Fibroblast of the aortic adventitia (primary cell): ENCODE measurements around the gene BANF2. TPM values are rescaled to one million over a fixed set of nuclear protein-coding genes. Genes with fewer than 3 reads are reported as not detected.

Experiments
- DNase-seq: peaks from one replicate; pipeline ENCODE4 v3.0.0-alpha.2; 2010; ENCODE audit warnings: low read depth
- H3K4me3 ChIP-seq: 2 replicates; pipeline ENCODE4 v1.5.1; 2011; ENCODE audit warnings: low read depth, mild to moderate bottlenecking, control low read depth, low read length, moderate library complexity
- total RNA-seq: library from RNA; depleted of rRNA; stranded (reverse); fragments of >200 nt; gene quantifications from 2 replicates; pipeline ENCODE4 v1.2.3, GENCODE V29; 2012; ENCODE audit warnings: low replicate concordance
- TF ChIP-seq, protein P1 (sequence below): IDR thresholded peaks from 2 replicates; pipeline ENCODE4 v1.5.1; 2011; ENCODE audit warnings: mild to moderate bottlenecking, low read length, control low read depth, inconsistent platforms; ENCODE audit not compliant: insufficient read depth

The BANF2 gene
- total RNA-seq, 1 donor = not detected

DNA sequence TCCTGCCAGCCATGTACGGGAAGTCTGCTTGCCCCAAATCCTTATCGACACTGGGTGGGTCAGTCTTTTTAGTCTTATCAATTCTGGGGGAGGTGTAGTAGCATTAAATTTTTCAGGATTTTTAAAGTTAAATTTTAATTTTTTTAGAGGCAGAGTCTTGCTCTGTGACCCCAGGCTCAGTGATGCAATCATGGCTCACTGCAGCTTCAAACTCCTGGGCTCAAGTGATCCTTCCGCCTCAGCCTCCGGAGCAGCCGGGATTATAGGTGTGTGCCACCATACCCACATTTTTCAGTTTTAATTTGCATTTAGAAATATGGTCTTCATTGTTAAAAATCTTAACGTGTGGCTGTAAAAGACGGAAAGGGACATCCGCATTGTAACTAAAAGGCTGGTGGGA, 51.9 kb downstream of the BANF2 start:
- H3K4me3 ChIP-seq = no peak overlapping the region
- TF ChIP-seq, protein P1, sequence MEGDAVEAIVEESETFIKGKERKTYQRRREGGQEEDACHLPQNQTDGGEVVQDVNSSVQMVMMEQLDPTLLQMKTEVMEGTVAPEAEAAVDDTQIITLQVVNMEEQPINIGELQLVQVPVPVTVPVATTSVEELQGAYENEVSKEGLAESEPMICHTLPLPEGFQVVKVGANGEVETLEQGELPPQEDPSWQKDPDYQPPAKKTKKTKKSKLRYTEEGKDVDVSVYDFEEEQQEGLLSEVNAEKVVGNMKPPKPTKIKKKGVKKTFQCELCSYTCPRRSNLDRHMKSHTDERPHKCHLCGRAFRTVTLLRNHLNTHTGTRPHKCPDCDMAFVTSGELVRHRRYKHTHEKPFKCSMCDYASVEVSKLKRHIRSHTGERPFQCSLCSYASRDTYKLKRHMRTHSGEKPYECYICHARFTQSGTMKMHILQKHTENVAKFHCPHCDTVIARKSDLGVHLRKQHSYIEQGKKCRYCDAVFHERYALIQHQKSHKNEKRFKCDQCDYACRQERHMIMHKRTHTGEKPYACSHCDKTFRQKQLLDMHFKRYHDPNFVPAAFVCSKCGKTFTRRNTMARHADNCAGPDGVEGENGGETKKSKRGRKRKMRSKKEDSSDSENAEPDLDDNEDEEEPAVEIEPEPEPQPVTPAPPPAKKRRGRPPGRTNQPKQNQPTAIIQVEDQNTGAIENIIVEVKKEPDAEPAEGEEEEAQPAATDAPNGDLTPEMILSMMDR = no peak

DNA sequence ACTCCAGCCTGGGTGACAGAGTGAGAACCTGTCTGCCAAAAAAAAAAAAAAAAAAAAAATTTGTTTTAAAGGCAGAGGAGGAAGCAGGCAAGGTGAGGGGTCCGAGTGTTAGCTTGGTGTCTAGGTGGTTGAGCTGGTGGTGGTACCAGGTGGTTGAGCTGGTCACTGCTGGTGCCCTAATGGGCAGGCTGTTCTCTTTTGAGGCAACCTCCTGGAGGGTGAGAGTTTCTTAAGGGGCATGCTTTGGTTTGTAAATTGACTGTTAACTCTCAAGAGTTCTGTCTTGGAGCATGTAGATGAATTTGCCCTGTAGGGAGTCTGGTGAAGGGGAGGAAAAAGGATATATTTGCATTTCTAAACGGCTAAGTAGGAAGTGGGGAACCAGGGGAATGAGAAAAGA, 52.7 kb downstream of the BANF2 start:
- TF ChIP-seq, protein P1 = no peak
- no peak for DNase-seq

More for the DNA sequence above, 51.9 kb downstream of the BANF2 start:
- DNase-seq = no peak

DNA sequence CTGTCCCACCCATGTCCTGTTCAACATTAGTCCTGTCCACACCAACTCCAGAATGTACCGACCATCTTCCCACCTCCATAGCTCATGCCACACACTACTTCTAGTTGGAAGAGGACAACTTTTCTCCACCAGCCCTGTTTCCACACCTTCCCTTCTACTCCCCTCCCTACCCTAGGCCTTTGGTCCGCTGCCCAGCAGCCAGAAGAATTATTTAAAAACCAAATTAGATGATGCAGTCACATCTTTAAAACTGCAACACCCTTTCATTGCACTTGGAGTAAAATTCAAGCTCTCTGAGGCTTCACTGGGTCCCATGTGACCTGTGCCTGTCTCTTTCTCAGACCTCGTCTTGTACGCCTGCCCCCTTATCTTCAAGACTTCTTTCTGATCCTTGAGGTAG, 53.8 kb downstream of the BANF2 start:
- H3K4me3 ChIP-seq = no peak overlapping the region
- DNase-seq = no peak
- TF ChIP-seq, protein P1 = no peak

More for the DNA sequence above, 52.7 kb downstream of the BANF2 start:
- no peak overlapping the region for H3K4me3 ChIP-seq

DNA sequence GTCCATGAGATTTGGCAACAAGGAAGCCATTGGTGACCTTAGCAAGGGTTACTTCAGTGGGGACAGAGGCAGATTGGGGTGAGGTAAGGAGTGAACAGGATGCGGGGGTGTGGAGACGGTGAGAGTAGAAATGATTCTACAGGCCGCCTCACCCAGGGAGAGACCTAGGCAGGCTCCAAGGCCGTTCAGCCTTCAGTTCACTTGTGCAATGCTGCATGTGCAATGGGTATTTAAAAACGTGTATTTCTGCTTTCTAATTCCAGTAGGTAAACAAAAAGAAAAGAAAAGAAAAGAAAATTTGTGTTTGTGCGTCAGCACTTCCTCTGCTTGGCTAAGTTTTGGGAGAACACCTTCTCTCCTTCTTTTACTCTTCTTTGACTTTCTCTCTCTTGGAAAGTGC, 56.8 kb downstream of the BANF2 start:
- no peak for DNase-seq
- TF ChIP-seq, protein P1 = no peak
- no peak overlapping the region for H3K4me3 ChIP-seq

DNA sequence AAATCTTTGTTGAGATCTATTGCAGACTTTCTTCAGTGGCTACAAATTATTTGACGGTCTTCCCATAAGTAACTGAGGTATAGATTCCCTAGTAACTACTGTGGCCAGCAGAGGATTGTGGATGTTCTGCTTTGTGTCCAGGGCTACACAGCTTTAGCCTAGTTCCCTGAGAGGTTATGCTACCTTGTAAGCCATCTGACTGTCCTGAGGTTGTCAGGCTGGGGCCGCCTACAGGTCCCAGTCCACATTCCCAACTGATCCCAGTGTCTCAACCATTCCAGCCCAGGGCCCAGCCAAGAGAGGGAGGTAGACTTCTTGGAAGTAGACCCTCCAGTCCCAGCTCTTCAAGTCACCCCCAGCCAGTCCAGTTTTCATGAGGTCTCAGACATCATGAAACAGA, 57.7 kb downstream of the BANF2 start:
- TF ChIP-seq, protein P1 = no peak
- DNase-seq = no peak
- no peak overlapping the region for H3K4me3 ChIP-seq

DNA sequence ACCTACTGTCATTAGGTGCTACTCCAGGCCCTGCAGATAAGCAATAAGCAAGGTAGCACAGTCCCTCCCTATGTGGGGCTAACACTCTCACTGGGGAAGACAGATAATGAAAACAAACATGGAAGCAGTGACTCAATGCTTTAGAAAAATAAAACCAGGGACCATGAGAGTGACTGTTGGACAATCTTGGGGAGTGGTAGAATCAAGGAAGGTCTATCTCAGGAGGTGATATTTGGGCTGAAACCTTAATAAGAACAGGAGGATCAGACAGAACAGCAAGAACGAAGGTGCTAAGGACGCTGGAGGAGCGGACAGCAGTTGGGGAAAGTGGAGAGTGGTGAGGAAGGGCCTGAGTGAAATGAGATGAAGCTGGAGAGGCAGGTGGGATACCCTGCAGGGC, 58.2 kb downstream of the BANF2 start:
- TF ChIP-seq, protein P1 = no peak
- no peak for DNase-seq
- no peak overlapping the region for H3K4me3 ChIP-seq

DNA sequence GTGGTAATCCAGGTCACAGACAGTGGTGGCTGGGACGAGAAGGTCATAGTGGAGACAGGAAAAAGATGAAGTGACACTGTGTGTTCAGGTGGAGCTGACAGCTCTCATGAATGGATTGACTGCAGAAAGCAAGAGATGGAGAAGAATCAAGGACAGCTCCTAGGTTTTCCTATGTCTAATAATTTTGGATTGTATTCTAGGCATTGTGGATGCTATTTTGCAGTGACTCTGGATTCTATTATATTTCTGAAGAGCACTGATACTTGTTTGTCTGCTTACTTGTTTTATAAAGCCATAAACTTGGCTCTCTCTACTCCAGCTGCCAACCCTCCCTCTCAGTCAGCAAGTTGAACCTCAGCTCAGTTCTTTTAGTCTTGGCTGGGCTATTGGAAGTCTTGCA, 58.7 kb downstream of the BANF2 start:
- TF ChIP-seq, protein P1 = no peak
- H3K4me3 ChIP-seq = no peak overlapping the region
- no peak for DNase-seq
